NB4 (cell line): ENCODE measurements around the gene FAM25G.
"Not testable (repeated sequence)": the region's sequence is repeated elsewhere in the genome, so short reads cannot be mapped to it uniquely, and the experiment has no call there.

Experiments
- DNase-seq: peaks from one replicate; pipeline ENCODE4 v3.0.0; 2010; ENCODE audit warnings: low read depth
- H3K4me3 ChIP-seq: one replicate; pipeline ENCODE4 v1.5.1; 2011; ENCODE audit warnings: mild to moderate bottlenecking, low read depth, low read length, moderate library complexity
- CTCF ChIP-seq: IDR thresholded peaks from one replicate; pipeline ENCODE4 v1.5.1; 2012; ENCODE audit warnings: low read depth, low read length
- MAX ChIP-seq: IDR thresholded peaks from 2 replicates; pipeline ENCODE4 v1.6.1; 2011; ENCODE audit warnings: low read depth, low read length
- MYC ChIP-seq: IDR thresholded peaks from 2 replicates; pipeline ENCODE4 v1.6.1; 2011; ENCODE audit warnings: low read depth, low read length
- POLR2A ChIP-seq: IDR thresholded peaks from 2 replicates; pipeline ENCODE4 v1.6.1; 2011; ENCODE audit warnings: mild to moderate bottlenecking; ENCODE audit not compliant: insufficient read length; ENCODE audit errors: extremely low read depth

Gene FAM25G

DNA sequence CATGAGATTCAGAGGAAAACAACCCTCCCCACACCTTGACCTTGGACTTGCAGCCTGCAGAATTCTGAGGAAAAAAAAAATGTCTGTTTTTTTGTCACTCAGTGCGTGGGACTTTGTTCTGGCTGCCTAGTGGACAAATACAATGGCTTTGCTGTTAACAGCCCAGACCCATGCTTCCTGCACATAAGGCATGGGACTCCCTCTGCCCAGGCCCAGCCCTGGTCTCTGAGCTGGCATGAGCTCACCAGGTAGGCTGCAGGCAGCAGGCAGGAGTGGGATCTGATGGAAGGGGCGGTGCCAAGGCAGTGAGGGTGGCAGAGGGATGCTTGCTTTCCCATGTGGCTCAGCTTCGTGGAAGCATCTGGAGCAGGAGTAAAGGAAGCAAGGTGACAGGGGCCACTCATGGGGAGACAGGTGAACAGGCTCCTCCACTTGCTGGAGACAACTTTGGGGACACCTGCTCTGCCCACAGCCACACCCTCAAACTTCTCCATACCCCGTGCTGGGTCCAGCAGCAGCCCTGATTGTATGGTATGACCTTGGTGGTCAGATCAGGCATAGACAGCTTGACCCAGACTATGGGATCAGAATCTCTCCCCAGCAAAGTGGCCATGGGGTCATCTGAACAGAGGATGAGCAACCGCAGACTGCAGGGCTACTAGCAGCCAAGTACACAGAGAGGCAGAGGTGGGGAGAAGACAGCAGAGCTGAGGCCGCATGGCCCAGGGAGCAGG is 34.5 kb downstream of the FAM25G start:
- no peak for DNase-seq
- TF ChIP-seq POLR2A (no peak), MAX (no peak), MYC (no peak), CTCF (no peak)
- H3K4me3 ChIP-seq: no peak overlapping the region

- H3K4me3 ChIP-seq: no peak overlapping the region
- DNase-seq: no peak
- TF ChIP-seq MAX: no peak
- TF ChIP-seq CTCF: no peak
These were observed 35.3 kb downstream of the FAM25G start for GRCh38 chr10:47456079-47456785.

GRCh38 chr10:47455350-47456078 is 36.0 kb downstream of the FAM25G start:
- not testable (repeated sequence) for H3K4me3 ChIP-seq
- DNase-seq: peak; percentile 37

- DNase-seq: no peak
- TF ChIP-seq CTCF: no peak
- no peak for TF ChIP-seq MYC
- no peak for TF ChIP-seq POLR2A
- no peak for TF ChIP-seq MAX
- no peak overlapping the region for H3K4me3 ChIP-seq
These were observed 36.8 kb downstream of the FAM25G start for GRCh38 chr10:47454780-47455058.

DNA sequence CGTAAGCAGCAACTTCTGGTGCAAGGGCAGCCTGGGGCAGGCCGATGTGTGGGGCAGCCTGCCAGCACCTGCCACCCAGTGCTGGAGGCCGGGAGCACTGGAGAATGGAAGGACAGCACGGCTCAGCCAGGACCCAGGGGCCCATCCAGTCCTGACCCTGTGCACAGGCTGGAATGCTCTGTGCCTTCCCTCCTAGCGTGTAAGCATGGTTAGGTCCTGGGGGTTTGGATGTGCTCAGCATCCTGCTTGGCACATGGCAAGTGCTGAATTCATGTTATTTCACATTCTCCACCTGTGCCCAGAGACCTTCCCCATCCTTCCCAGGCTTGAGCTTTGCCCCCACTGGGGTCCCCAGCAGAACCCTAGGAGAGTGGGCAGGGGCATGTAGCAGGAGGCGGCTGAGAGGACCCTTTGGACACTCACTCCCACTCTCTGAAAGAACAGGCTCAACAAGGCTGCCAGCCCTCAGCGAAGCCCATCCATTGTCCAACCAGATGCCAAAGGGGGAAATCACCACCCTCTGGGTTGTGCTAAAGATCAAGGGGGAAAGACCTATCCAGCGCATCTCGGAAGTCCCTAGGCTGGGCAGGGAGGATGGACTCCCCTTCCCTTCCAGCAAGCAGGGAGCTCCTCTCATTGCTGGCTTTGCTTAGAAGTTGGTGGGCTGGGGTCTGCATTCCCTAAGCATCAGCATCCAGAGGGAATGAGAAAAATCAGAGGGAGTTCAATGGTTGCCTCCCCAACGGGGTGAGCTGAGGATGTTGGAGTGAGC is 37.3 kb downstream of the FAM25G start:
- no peak overlapping the region for H3K4me3 ChIP-seq
- no peak for DNase-seq
- TF ChIP-seq POLR2A (no peak), MYC (no peak), MAX (no peak), CTCF (no peak)

DNA sequence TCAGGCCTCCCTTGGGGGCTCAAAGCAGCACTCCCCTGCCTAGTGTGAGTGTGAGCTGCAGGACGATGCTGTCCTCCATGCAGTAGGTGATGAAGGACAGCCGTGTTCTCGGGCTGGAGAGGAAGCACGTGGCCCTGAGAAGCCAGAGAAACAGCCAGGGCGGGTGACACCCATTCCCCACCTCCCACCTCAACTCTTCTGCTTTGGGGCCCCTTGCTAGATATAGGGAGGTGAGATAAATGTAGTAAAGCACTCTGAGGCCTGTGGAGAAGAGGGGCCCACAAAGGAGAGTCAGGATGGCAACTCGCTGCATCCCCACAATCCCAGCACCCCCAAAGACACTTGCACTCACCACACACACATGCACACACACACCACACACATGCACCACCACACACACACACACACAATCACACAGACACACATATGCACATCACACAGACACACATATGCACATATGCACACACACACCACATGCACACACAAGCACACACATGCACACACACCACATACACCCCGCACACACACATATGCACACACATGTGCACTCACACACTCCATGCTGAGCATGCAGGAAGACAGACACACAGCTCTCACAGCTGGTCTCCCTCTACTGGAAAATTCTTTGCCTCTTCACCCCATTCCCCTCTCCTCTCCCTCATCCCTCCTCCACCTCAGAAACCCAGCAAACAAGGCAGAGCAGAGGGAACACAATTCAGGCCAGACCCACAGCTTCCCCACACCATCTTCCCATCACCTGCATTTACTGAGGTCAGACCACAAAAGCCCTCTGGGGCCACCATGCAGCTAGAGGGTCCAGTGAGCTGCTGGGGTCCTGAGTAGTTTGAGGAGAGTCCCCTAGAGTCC is 38.1 kb downstream of the FAM25G start:
- peak; percentile 59; the same call in 1 of the 2 replicates for TF ChIP-seq MAX
- TF ChIP-seq POLR2A: no peak
- DNase-seq: no peak
- no peak overlapping the region for H3K4me3 ChIP-seq
